AG09309 (cell line): ENCODE data around the gene ING5.

ENCODE experiments used
- DNase-seq: peaks from one replicate; pipeline ENCODE4 v3.0.0-alpha.2; 2010; ENCODE audit warnings: low read depth
- H3K4me3 ChIP-seq: 2 replicates; pipeline ENCODE4 v1.5.1; 2011; ENCODE audit warnings: mild to moderate bottlenecking, low read depth, low read length, moderate library complexity; ENCODE audit not compliant: control insufficient read depth
- CTCF ChIP-seq: IDR thresholded peaks from 2 replicates; pipeline ENCODE4 v1.5.1; 2011; ENCODE audit warnings: mild to moderate bottlenecking, low read depth, low read length, inconsistent platforms; ENCODE audit not compliant: insufficient read depth, control insufficient read depth; ENCODE audit errors: missing control alignments

Gene ING5

DNA sequence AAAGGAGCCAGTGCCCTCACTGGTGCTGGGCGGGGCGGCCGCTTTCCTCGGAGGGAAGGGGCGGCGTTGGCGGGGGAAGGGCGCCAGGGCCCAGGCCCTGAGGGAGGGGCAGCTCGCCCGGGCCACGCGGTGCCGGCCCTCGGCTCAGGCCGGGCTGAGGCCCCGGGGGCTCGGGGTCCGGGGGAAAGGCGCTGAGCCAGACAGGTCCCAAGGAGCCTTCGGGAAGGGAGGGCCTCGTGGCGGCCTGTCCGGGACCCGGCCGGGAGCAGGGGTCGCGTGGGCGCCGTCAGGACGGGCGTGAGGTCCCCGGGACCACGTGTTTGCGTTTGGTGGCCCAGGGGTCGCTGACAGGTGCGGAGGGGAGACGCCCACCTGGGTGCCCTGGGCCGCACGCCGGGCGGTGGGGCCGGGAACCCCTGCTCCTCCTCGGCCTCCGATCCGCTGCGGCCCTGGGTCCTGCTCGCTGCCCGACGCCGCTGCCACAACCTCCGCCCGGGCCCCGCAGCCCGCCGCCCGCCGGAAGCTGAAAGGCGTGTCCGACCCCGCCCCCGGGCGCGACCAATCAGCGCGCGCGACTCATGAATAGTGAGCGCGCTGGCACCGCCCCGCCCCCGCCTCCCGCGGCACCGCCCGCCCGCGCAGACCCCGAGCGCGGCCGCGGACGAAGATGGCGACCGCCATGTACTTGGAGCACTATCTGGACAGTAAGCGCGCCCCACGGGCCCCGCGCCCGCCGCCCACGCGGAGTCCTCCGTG lies at the start of gene ING5:
Gene ING5, plus strand, starts transcription at position 641 of the 756 bp plus-strand sequence. Its CDS starts 27 bp downstream, at position 668.
- H3K4me3 ChIP-seq: peak within 1 kb of the TSS; percentile 76
- TF ChIP-seq CTCF: no peak
- no peak for DNase-seq

- DNase-seq: no peak
- H3K4me3 ChIP-seq: no peak overlapping the region
- TF ChIP-seq CTCF: no peak
These were observed 49.7 kb upstream of the ING5 start for GRCh38 chr2:241652142-241652541.

DNA sequence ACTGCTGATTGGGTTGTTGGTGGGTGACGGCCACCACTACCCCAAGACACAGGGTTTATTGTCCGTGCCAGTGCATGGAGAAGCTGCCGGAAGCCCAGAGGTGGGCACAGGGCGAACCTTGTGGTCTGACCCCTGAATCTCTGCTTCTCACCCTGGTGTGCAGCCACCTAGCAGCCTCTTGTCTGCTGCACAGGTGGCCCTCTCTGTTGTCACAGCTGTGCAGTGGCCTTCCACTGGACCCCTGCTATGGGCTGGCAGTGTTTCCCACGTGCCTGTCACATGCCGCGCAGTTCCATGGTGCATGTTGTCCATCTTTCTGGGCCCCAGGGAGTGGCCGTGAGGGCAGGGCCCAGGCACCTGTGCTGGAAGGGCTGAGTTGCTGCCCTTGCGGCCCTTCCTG lies 49.1 kb upstream of the ING5 start:
- no peak for TF ChIP-seq CTCF
- no peak overlapping the region for H3K4me3 ChIP-seq
- DNase-seq: no peak

DNA sequence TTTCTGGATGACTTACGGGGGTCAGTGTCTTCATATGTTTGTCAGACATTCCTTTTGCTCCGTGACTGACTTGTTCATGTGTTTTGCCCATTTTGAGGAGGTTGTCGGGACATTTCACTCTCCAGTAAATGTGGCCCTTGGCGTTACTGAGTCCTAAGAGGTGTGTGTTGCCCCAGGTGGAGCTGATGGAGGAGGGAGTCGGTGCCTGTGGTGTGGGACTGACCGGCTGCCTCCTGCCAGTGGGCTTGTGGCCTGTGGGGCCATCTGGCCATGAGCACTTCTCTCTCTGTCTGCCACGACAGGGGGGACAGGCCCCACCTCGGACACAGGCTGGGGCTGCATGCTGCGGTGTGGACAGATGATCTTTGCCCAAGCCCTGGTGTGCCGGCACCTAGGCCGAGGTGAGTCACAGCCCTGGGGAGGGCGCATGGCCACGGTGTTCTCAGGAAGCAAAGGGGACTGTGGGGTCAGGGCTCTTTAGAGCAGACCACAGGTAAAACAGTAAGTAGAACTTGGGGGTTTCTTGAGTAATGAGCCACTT lies 48.6 kb upstream of the ING5 start:
- no peak for TF ChIP-seq CTCF
- no peak for DNase-seq
- H3K4me3 ChIP-seq: no peak overlapping the region

DNA sequence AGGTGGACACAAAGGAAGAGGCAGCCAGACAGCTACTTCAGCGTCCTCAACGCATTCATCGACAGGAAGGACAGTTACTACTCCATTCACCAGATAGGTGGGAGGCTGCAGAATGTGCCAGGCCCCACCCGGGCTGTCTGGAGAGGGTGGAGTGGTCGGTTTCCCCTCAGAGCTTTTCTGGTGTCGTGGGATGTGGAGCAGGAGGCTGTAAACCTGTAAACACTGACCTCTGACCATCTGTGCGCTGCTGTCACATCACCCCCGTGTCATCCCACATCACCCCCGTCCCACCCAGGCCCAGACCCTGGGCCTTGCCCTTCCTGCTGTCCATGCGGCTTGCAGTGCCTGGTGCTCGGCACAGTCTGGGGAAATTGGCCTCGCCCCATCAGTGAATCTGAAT lies 47.3 kb upstream of the ING5 start:
- no peak for DNase-seq
- no peak for TF ChIP-seq CTCF
- H3K4me3 ChIP-seq: no peak overlapping the region

- TF ChIP-seq CTCF: no peak
- DNase-seq: no peak
These were observed 46.2 kb upstream of the ING5 start for GRCh38 chr2:241655516-241656189.

More at GRCh38 chr2:241655516-241656189, 46.2 kb upstream of the ING5 start:
- no peak overlapping the region for H3K4me3 ChIP-seq
